Uterus (tissue), 2 donors: ENCODE results near the gene TRAP1.
A peak's percentile ranks its signal among the peaks of the same experiment; 100 is the strongest.

ENCODE experiments used
- POLR2A ChIP-seq, 2 donors: fragments of 450-650 bp; IDR thresholded peaks; one replicate each; pipeline ENCODE4 v1.6.1; 2016; ENCODE audit warnings: antibody characterized with exemption in 2 of 2, mild to moderate bottlenecking in 1 of 2, moderate library complexity in 1 of 2
- TF ChIP-seq, protein P1 (sequence below), 4 experiments: fragments of 200-600 bp in 2 of 4; fragments of 450-650 bp in 2 of 4; sonication (generic) in 2 of 4; IDR thresholded peaks; one replicate each; pipeline ENCODE4 v1.5.1; 2016 to 2019; ENCODE audit warnings: antibody characterized with exemption in 4 of 4, mild to moderate bottlenecking in 2 of 4, moderate library complexity in 1 of 4

GRCh38 chr16:3611146-3611975, 106.0 kb downstream of the TRAP1 start, which contains the start of gene SLX4:
- TF ChIP-seq, protein P1, sequence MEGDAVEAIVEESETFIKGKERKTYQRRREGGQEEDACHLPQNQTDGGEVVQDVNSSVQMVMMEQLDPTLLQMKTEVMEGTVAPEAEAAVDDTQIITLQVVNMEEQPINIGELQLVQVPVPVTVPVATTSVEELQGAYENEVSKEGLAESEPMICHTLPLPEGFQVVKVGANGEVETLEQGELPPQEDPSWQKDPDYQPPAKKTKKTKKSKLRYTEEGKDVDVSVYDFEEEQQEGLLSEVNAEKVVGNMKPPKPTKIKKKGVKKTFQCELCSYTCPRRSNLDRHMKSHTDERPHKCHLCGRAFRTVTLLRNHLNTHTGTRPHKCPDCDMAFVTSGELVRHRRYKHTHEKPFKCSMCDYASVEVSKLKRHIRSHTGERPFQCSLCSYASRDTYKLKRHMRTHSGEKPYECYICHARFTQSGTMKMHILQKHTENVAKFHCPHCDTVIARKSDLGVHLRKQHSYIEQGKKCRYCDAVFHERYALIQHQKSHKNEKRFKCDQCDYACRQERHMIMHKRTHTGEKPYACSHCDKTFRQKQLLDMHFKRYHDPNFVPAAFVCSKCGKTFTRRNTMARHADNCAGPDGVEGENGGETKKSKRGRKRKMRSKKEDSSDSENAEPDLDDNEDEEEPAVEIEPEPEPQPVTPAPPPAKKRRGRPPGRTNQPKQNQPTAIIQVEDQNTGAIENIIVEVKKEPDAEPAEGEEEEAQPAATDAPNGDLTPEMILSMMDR (IDR thresholded peaks at IDR 0.05) = no peak
- TF ChIP-seq POLR2A (IDR thresholded peaks at IDR 0.05) = peak; percentile 76 to 82
